ENCODE measurements around the gene CNNM2.
"Not testable (repeated sequence)": the region's sequence is repeated elsewhere in the genome, so short reads cannot be mapped to it uniquely, and the experiment has no call there.

CNNM2 gene

GRCh38 chr10:103111918-103112877 is 194.1 kb downstream of the CNNM2 start:
- no peak for DNase-seq

- no peak for DNase-seq
Measured at GRCh38 chr10:103114876-103115275, 196.8 kb downstream of the CNNM2 start.

- no peak for DNase-seq
Measured at GRCh38 chr10:103117247-103117646, 199.2 kb downstream of the CNNM2 start.

DNA sequence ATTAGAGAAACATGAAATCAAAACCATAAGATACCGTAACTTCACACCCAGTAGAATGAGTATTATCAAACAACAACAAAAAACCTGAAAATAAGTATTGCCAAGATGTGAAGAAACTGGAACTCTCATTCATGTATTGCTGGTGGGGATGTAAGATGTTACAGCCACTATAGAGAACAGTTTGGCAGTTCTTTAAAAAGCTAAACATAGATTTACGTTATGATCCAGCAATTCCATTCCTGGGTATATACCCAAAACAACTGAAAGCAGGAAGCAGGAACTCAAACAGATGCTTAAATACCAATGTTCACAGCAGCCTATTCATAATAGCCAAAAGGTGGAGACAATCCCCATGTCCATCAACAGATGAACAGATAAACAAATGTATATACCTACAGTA is 202.5 kb downstream of the CNNM2 start:
- no peak for DNase-seq

- no peak for DNase-seq
Measured at GRCh38 chr10:103120977-103121735, 203.1 kb downstream of the CNNM2 start.

DNA sequence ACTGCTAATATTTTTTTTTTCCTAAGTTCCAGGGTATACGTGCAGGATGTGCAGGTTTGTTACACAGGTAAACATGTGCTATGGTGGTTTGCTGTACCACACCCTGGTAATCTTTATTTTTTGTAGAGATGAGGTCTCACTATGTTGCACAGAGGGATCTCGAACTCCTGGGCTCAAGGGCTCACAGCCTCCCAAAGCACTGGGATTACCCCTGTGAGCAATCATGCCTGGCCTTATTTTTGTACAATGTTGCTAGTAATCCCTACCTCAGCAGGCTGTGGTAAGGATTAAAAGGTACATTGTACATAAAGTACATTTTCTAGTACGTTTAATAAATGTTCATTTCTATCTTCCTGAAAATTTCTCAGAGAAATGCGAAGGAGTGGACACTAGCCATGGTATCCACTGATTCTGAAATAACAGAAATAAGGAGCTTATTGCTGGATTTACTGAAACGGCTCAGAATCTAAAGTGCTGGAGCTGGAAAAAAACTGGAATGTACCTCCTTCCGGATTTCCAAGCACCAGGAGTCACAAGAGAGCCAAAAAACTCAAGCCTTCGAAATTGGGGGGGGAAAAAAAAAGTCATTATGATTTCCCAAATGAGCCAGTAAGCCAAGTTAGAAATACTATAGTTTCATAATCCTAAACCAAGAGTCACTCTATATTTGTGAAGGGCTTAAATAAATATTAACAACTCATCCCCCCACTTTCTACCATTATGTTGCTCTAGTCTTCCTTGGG is 205.4 kb downstream of the CNNM2 start:
- no peak for DNase-seq

GRCh38 chr10:103124420-103125096 is 206.5 kb downstream of the CNNM2 start:
- no peak for DNase-seq

GRCh38 chr10:103125323-103126267 is 207.5 kb downstream of the CNNM2 start:
- DNase-seq, result no peak

DNA sequence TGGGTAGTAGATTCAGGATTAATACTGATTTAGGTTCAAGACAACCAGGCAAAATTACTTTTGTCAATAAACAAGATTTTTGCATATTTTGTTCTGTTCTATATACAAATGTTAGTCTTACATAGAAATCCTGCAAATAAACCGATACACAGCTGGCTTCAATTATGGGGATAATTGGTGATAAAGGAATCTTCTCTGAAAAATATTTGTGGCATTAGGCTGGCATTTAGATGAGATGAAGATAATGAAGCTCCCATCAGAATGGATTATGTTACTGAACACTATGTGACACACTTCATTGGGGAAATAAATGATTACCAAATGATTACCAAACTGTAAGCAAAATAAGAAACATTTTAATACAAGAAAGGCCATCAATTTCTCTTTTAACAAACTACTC is 209.1 kb downstream of the CNNM2 start:
- DNase-seq, result no peak

DNA sequence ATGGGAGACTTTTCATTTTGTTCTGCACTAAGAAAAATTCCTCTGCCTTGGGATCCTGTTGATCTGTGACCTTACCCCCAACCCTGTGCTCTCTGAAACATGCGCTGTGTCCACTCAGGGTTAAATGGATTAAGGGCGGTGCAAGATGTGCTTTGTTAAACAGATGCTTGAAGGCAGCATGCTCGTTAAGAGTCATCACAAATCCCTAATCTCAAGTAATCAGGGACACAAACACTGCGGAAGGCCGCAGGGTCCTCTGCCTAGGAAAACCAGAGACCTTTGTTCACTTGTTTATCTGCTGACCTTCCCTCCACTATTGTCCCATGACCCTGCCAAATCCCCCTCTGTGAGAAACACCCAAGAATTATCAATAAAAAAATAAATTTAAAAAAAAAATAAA is 212.1 kb downstream of the CNNM2 start:
- not testable (repeated sequence) for DNase-seq

- no peak for DNase-seq
Measured at GRCh38 chr10:103130910-103131309, 212.8 kb downstream of the CNNM2 start.

- DNase-seq, result not testable (repeated sequence)
Measured at GRCh38 chr10:103135168-103135567, 217.1 kb downstream of the CNNM2 start.

GRCh38 chr10:103139803-103140202 is 221.7 kb downstream of the CNNM2 start:
- DNase-seq, result no peak
